Vagina (tissue), 2 donors: ENCODE measurements around the gene ADAP1. TPM values are rescaled to one million over a fixed set of nuclear protein-coding genes. Genes with fewer than 3 reads are reported as not detected.

Experiments used
- DNase-seq, 2 donors: peaks; one replicate each; pipeline ENCODE4 v3.0.0-alpha.2; 2017; ENCODE audit errors: extremely low spot score in 2 of 2
- H3K27ac ChIP-seq: fragments of 200-600 bp; sonication (generic); one replicate; pipeline ENCODE4 v1.5.1; 2019
- H3K27me3 ChIP-seq: fragments of 200-600 bp; sonication (generic); one replicate; pipeline ENCODE4 v1.5.1; 2019
- H3K36me3 ChIP-seq, 2 donors: fragments of 200-600 bp; sonication (generic); one replicate each; pipeline ENCODE4 v1.5.1; 2017 to 2019
- H3K4me1 ChIP-seq: fragments of 200-600 bp; sonication (generic); one replicate; pipeline ENCODE4 v1.5.1; 2019
- H3K4me3 ChIP-seq, 2 donors: fragments of 200-600 bp; sonication (generic); 1 replicate in 1 of 2; 2 replicates in 1 of 2; pipeline ENCODE4 v1.5.1; 2016 to 2019
- H3K9me3 ChIP-seq: fragments of 200-600 bp; sonication (generic); one replicate; pipeline ENCODE4 v1.5.1; 2019
- POLR2A ChIP-seq, 2 donors: fragments of 450-650 bp; IDR thresholded peaks; one replicate each; pipeline ENCODE4 v1.6.1; 2017; ENCODE audit warnings: antibody characterized with exemption in 2 of 2, mild to moderate bottlenecking in 2 of 2, moderate library complexity in 2 of 2
- POLR2AphosphoS5 ChIP-seq, 2 donors: sonication (generic); formaldehyde crosslinking; IDR thresholded peaks; one replicate each; pipeline ENCODE4 v1.9.0; 2017; ENCODE audit warnings: antibody characterized with exemption in 2 of 2, mild to moderate bottlenecking in 2 of 2, low read depth in 1 of 2; ENCODE audit not compliant: insufficient read depth in 1 of 2
- intact Hi-C: fragments of 100-400 bp; cut with DNase I; formaldehyde crosslinking; loops from one replicate; pipeline ENCODE4 v1.15.1; 2023
- total RNA-seq: library from RNA; depleted of rRNA; stranded (reverse); fragments of >200 nt; gene quantifications from one replicate; pipeline ENCODE4 v1.2.3, GENCODE V29; 2016
- TF ChIP-seq, protein P1 (sequence below), 3 experiments: fragments of 450-650 bp in 2 of 3; fragments of 200-600 bp in 1 of 3; sonication (generic) in 1 of 3; IDR thresholded peaks; one replicate each; pipeline ENCODE4 v1.5.1; 2017 to 2019; ENCODE audit warnings: antibody characterized with exemption in 3 of 3, mild to moderate bottlenecking in 2 of 3, moderate library complexity in 2 of 3

Gene ADAP1
- total RNA-seq, 1 donor from 2014 or later, result 4.2 TPM

- Histone ChIP-seq H3K9me3 (no peaks in the 10 kb centered on the region), H3K27ac (no peak overlapping the region), H3K27me3 (no peaks in the 10 kb centered on the region), H3K36me3 (no peaks in the 10 kb centered on the region), H3K4me1 (peaks cover 12% of the 10 kb centered on the region), H3K4me3 (no peak overlapping the region)
- no peak for DNase-seq
- TF ChIP-seq POLR2A (IDR thresholded peaks at IDR 0.05) (no peak), POLR2AphosphoS5 (IDR thresholded peaks at IDR 0.05; ENCODE audit: insufficient read depth in 1 of 2, low read depth in 1 of 2) (no peak)
- TF ChIP-seq, protein P1, sequence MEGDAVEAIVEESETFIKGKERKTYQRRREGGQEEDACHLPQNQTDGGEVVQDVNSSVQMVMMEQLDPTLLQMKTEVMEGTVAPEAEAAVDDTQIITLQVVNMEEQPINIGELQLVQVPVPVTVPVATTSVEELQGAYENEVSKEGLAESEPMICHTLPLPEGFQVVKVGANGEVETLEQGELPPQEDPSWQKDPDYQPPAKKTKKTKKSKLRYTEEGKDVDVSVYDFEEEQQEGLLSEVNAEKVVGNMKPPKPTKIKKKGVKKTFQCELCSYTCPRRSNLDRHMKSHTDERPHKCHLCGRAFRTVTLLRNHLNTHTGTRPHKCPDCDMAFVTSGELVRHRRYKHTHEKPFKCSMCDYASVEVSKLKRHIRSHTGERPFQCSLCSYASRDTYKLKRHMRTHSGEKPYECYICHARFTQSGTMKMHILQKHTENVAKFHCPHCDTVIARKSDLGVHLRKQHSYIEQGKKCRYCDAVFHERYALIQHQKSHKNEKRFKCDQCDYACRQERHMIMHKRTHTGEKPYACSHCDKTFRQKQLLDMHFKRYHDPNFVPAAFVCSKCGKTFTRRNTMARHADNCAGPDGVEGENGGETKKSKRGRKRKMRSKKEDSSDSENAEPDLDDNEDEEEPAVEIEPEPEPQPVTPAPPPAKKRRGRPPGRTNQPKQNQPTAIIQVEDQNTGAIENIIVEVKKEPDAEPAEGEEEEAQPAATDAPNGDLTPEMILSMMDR (IDR thresholded peaks at IDR 0.05), result no peak
- intact Hi-C loops, result no loop called here
Observed at GRCh38 chr7:919924-920341, 34.5 kb downstream of the ADAP1 start.

DNA sequence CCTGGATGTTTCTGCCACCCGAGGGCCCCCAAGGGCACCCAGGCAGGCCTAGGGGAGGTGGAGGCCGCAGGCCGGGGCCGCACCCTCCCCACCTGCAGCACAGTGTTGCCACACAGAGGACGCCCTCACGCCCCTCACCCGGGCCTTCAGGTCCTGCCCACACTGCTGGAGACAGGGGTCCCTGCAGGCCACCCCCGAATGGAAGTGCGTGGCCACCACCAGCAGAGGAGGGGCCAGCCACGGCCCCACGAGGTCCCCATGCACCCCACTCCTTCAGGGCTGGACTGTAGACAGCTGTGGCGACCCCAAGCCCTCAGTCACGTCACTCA, 35.4 kb downstream of the ADAP1 start:
- Histone ChIP-seq H3K4me3 (no peak overlapping the region), H3K27ac (no peak overlapping the region), H3K36me3 (no peaks in the 10 kb centered on the region), H3K4me1 (peaks cover 12% of the 10 kb centered on the region), H3K27me3 (no peaks in the 10 kb centered on the region), H3K9me3 (no peaks in the 10 kb centered on the region)
- no peak for DNase-seq
- intact Hi-C loops, result no loop called here
- TF ChIP-seq, protein P1 (IDR thresholded peaks at IDR 0.05), result no peak
- no peak for TF ChIP-seq POLR2A (IDR thresholded peaks at IDR 0.05)
- TF ChIP-seq POLR2AphosphoS5 (IDR thresholded peaks at IDR 0.05; ENCODE audit: insufficient read depth in 1 of 2, low read depth in 1 of 2), result no peak

DNA sequence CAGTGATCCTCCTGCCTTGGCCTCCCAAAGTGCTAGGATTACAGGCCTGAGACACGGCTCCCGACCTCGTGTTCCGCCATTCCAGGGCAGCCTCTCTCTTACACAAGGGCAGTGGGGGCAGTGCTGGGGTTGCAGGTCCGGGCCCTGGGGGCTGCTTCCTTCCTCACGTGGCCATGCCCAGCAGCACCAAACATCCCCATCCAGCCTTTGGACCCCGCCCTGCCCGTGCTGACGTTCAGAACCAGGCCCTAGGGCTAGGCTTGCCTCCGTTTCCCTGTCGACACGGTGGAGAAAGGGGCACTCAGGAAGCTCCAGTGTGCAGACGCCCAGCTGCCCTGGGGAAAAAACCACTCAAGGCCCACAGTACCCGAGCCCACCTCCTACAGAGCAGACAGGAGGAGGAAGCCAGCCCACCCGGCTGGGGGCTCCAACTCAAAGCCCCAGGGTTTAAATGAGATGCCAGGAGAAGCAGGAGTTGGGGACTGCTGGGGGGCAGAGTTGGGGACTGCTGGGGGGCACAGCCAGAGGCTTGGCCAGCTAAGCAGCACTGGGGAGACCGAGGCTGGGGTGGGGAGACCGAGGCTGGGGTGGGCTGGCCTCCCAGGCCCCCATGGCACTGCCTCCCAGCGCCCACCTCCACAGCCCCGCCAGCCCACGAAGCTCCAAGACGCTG, 35.9 kb downstream of the ADAP1 start:
- TF ChIP-seq, protein P1 (IDR thresholded peaks at IDR 0.05), result no peak
- no peak for TF ChIP-seq POLR2A (IDR thresholded peaks at IDR 0.05)
- TF ChIP-seq POLR2AphosphoS5 (IDR thresholded peaks at IDR 0.05; ENCODE audit: insufficient read depth in 1 of 2, low read depth in 1 of 2), result no peak
- H3K4me1 ChIP-seq, result peaks cover 16% of the 10 kb centered on the region

GRCh38 chr7:918118-918425, 36.4 kb downstream of the ADAP1 start:
- TF ChIP-seq, protein P1 (IDR thresholded peaks at IDR 0.05), result no peak
- TF ChIP-seq POLR2AphosphoS5 (IDR thresholded peaks at IDR 0.05; ENCODE audit: insufficient read depth in 1 of 2, low read depth in 1 of 2) (no peak), POLR2A (IDR thresholded peaks at IDR 0.05) (no peak)
- H3K36me3 ChIP-seq, result no peaks in the 10 kb centered on the region
- peaks cover 16% of the 10 kb centered on the region for H3K4me1 ChIP-seq
- no peaks in the 10 kb centered on the region for H3K9me3 ChIP-seq
- intact Hi-C loops, result no loop called here
- no peak for DNase-seq
- no peaks in the 10 kb centered on the region for H3K27me3 ChIP-seq
- H3K27ac ChIP-seq, result no peak overlapping the region
- H3K4me3 ChIP-seq, result no peak overlapping the region

More for the DNA sequence above, 35.9 kb downstream of the ADAP1 start:
- Histone ChIP-seq H3K27me3 (no peaks in the 10 kb centered on the region), H3K4me3 (no peak overlapping the region), H3K9me3 (no peaks in the 10 kb centered on the region), H3K36me3 (no peaks in the 10 kb centered on the region), H3K27ac (no peak overlapping the region)
- intact Hi-C loops, result no loop called here
- no peak for DNase-seq

DNA sequence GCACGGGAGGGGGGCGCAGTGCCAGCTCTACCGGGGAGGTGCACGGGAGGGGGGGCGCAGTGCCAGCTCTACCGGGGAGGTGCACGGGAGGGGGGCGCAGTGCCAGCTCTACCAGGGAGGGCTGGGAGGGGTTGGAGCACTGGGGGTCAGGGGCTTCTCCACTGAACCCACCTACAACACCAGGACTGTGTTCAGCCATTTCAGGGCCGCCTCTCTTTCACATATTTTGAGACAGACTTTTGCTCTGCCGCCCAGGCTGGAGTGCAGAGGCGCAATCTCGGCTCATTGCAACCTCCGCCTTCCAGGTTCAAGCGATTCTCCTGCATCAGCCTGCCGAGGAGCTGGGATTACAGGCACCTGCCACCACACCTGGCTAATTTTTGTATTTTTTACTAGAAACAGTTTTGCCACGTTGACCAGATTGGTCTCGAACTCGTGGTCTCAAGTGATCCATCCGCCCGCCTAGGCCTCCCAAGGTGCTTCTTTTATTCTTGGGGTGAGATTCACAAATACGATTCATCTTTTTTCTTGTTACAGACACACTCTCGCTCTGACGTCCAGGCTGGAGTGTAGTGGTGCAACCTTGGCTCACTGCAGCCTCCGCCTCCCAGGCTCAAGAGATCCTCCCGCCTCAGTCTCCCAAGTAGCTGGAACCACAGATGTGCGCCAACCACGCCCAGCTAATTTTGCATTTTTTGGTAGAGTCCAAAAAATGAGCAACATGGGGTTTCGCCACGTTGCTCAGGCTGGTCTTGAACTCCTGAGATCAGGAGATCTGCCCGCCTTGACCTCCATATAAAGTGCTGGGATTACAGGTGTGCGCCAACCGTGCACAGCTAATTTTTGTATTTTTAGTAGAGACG, 37.0 kb downstream of the ADAP1 start:
- H3K27ac ChIP-seq, result no peak overlapping the region
- H3K4me1 ChIP-seq, result peaks cover 16% of the 10 kb centered on the region
- TF ChIP-seq POLR2AphosphoS5 (IDR thresholded peaks at IDR 0.05; ENCODE audit: insufficient read depth in 1 of 2, low read depth in 1 of 2), result no peak
- no peak for TF ChIP-seq POLR2A (IDR thresholded peaks at IDR 0.05)
- TF ChIP-seq, protein P1 (IDR thresholded peaks at IDR 0.05), result no peak
- H3K36me3 ChIP-seq, result no peaks in the 10 kb centered on the region
- no peaks in the 10 kb centered on the region for H3K9me3 ChIP-seq
- H3K27me3 ChIP-seq, result no peaks in the 10 kb centered on the region
- no peak overlapping the region for H3K4me3 ChIP-seq
- intact Hi-C loops, result no loop called here
- DNase-seq, result no peak
